Measurements from ENCODE around the gene TMUB1. TPM values are rescaled to one million over a fixed set of nuclear protein-coding genes. Genes with fewer than 3 reads are reported as not detected.

TMUB1 gene
- total and polyA plus RNA-seq, 9 of the 15 experiments (the other 6 are each of a cell fraction or from before 2014, with no cell fraction given) = 0.14 to 241 (median 74.1) TPM

- TF ChIP-seq PHB (CRISPR knock-in tag; IDR thresholded peaks at IDR 0.05) (peak; percentile 57; the same call in 1 of the 2 replicates), SMARCE1 (IDR thresholded peaks at IDR 0.05) (0 out of 2 replicates have a peak, but pooled peaks have one; percentile 20), HNRNPLL (IDR thresholded peaks at IDR 0.05; ENCODE audit: low read depth, low read length, poor library complexity, severe bottlenecking) (no peak), ZNF584 (CRISPR knock-in tag; IDR thresholded peaks at IDR 0.05; ENCODE audit: low read depth) (no peak), NEUROD1 (IDR thresholded peaks at IDR 0.05; ENCODE audit: borderline replicate concordance, low read depth, low read length, partially characterized antibody) (peak; percentile 13), MXI1 (IDR thresholded peaks at IDR 0.05; ENCODE audit: low read depth, low read length) (peak; percentile 3; the same call in 1 of the 2 replicates), ASH1L (IDR thresholded peaks at IDR 0.05; ENCODE audit: borderline replicate concordance, low read depth, partially characterized antibody) (no peak), NELFE (IDR thresholded peaks at IDR 0.05; ENCODE audit: insufficient read depth, insufficient read length) (no peak), ARID1B (IDR thresholded peaks at IDR 0.05) (no peak), HDAC1 (IDR thresholded peaks at IDR 0.05) (no peak), ZNF311 (CRISPR knock-in tag; IDR thresholded peaks at IDR 0.05) (no peak), U2AF1 (optimal IDR thresholded peaks at IDR 0.05; ENCODE audit: low read depth, low read length) (no peak), SOX6 (IDR thresholded peaks at IDR 0.05) (no peak), ZC3H11A (IDR thresholded peaks at IDR 0.05; ENCODE audit: low read depth, low read length) (0 out of 2 replicates have a peak, but pooled peaks have one; percentile 20), SP2 (IDR thresholded peaks at IDR 0.05; ENCODE audit: extremely low read depth, low read depth, low read length, poor library complexity, severe bottlenecking) (no peak), IRF9 (tag; IDR thresholded peaks at IDR 0.05) (no peak), HDGF (IDR thresholded peaks at IDR 0.05) (no peak), KAT2B (IDR thresholded peaks at IDR 0.05; ENCODE audit: low read depth, low read length) (no peak), ZFPM2 (CRISPR knock-in tag; IDR thresholded peaks at IDR 0.05) (peak; percentile 59; the same call in 1 of the 2 replicates), TAF1 (IDR thresholded peaks at IDR 0.05; ENCODE audit: control insufficient read depth, extremely low read depth, insufficient read depth, low read length, severe bottlenecking) (no peak), CC2D1A (IDR thresholded peaks at IDR 0.05) (peak; percentile 12; the same call in 1 of the 2 replicates), NFRKB (IDR thresholded peaks at IDR 0.05; ENCODE audit: low read depth) (no peak), LARP7 (IDR thresholded peaks at IDR 0.05) (no peak), CBFA2T3 (IDR thresholded peaks at IDR 0.05) (no peak), MTA3 (IDR thresholded peaks at IDR 0.05; ENCODE audit: borderline replicate concordance) (no peak), CREB1 (IDR thresholded peaks at IDR 0.05) (no peak), CREB1 (CRISPR knock-in tag; IDR thresholded peaks at IDR 0.05) (no peak), ELK3 (CRISPR knock-in tag; IDR thresholded peaks at IDR 0.05) (no peak), IRF2 (CRISPR knock-in tag; IDR thresholded peaks at IDR 0.05) (no peak), ZNF695 (CRISPR knock-in tag; IDR thresholded peaks at IDR 0.05) (no peak), ID3 (CRISPR knock-in tag; IDR thresholded peaks at IDR 0.05) (no peak), ID3 (tag; IDR thresholded peaks at IDR 0.05) (no peak; the same call in 1 of the 2 replicates)
Observed at GRCh38 chr7:151057506-151057988, 25.7 kb downstream of the TMUB1 start, which contains the start of gene CDK5 (continued).

Measured in K562 (cell line).